Adrenal gland (tissue), 19 donors: ENCODE measurements around the gene OGT. TPM values are rescaled to one million over a fixed set of nuclear protein-coding genes. Genes with fewer than 3 reads are reported as not detected.

Experiments used
- DNase-seq, 7 donors: peaks; one replicate each; pipeline ENCODE4 v3.0.0-alpha.2; 2019 to 2020
- H3K27ac ChIP-seq, 5 donors: fragments of 200-600 bp; sonication (generic) in 4 of 5; 1 replicate in 3 of 5; 2 replicates in 2 of 5; pipeline versions ENCODE4 v1.5.1 to v1.8.0; 2016 to 2020; ENCODE audit warnings: mild to moderate bottlenecking in 1 of 5
- H3K27me3 ChIP-seq: fragments of 200-600 bp; 2 replicates; pipeline ENCODE4 v1.8.0; 2021
- H3K36me3 ChIP-seq, 2 donors: fragments of 200-600 bp; replicated peaks in 1 of 2; 1 replicate in 1 of 2; 2 replicates in 1 of 2; pipeline versions ENCODE4 v1.5.1 to v1.8.0; 2018 to 2022
- H3K4me1 ChIP-seq, 2 donors: fragments of 200-600 bp; replicated peaks in 1 of 2; 1 replicate in 1 of 2; 2 replicates in 1 of 2; pipeline versions ENCODE4 v1.5.1 to v1.8.0; 2018 to 2021
- H3K4me3 ChIP-seq, 4 donors: fragments of 200-600 bp; sonication (generic) in 3 of 4; one replicate each; pipeline ENCODE4 v1.5.1; 2016 to 2018
- H3K9me3 ChIP-seq, 3 donors: fragments of 200-600 bp; sonication (generic) in 1 of 3; replicated peaks in 1 of 3; 1 replicate in 2 of 3; 2 replicates in 1 of 3; pipeline versions ENCODE4 v1.5.1 to v1.8.0; 2016 to 2021
- POLR2A ChIP-seq, 2 donors: fragments of 450-650 bp; IDR thresholded peaks; one replicate each; pipeline ENCODE4 v1.6.1; 2017; ENCODE audit warnings: antibody characterized with exemption in 2 of 2, mild to moderate bottlenecking in 2 of 2, moderate library complexity in 1 of 2
- WGBS, 4 donors: extraction: QIAGEN DNeasy Blood & Tissue Kit in 2 of 4; methylation state at CpG; one replicate each; pipeline versions ENCODE4 v1.1.5 to v1.1.7; 2013 to 2017; 5-methylcytosine and 5-hydroxymethylcytosine counted together
- intact Hi-C, 2 donors: fragments of 100-400 bp; cut with DNase I; formaldehyde crosslinking; loops; one replicate each; pipeline versions ENCODE4 v1.14.1 to v1.15.0; 2022 to 2023
- long read RNA-seq, 10 donors: library from polyadenylated mRNA in 3 of 10; unstranded in 2 of 10; stranded (forward) in 1 of 10; transcript quantifications; one replicate each; pipeline ENCODE4 v2.0.0 and lab custom pipeline, GENCODE V29; 2021 to 2026
- polyA plus RNA-seq, 3 donors: library from polyadenylated mRNA; stranded (reverse); fragments of 200-250 nt in 2 of 3; fragments of 350-450 nt in 1 of 3; fragmentation: Illumina TruSeq in 1 of 3; extraction: RNeasy Lipid Tissue Mini Kit (QIAGEN cat#74804) in 1 of 3; gene quantifications; one replicate each; pipeline ENCODE4 v1.2.3, GENCODE V29; 2013 to 2014
- total RNA-seq, 9 donors: library from RNA; depleted of rRNA in 4 of 9; stranded (reverse); fragments of >200 nt in 4 of 9; fragments of 120-200 nt in 1 of 9; fragmentation: NEBNext Ultra II Directional in 1 of 9; extraction: Animal tissue kit (Norgen Biotek cat#: 25700) in 1 of 9; gene quantifications; one replicate each; pipeline versions ENCODE4 v1.1.0 to v1.2.4, GENCODE V29; 2013 to 2023
- TF ChIP-seq, protein P1 (sequence below), 6 experiments: fragments of 450-650 bp in 4 of 6; fragments of 200-600 bp in 2 of 6; sonication (generic) in 1 of 6; IDR thresholded peaks; 1 replicate in 5 of 6; 2 replicates in 1 of 6; pipeline versions ENCODE4 v1.5.1 to v1.8.0; 2016 to 2021; ENCODE audit warnings: antibody characterized with exemption in 6 of 6, mild to moderate bottlenecking in 2 of 6, moderate library complexity in 1 of 6
- donor health status: healthy with polysubstance abuse.
- donor health status: Bipolar disorder and iron deficiency.
- donor health status: DM: yes; HTN: yes; CAD: no.
- donor health status: DM: no; HTN: no; CAD: no.
- donor health status: DM: no; HTN: no; CAD: no.
- donor health status: DM: yes; HTN: yes; CAD: no.

The OGT gene
- total RNA-seq (100 to 1,000 TPM in 6 of 9 donors, 10 to 100 TPM in 3; 38.0 to 164 (median 104) TPM), polyA plus RNA-seq (100 to 1,000 TPM in 1 of 3 donors, 10 to 100 TPM in 2; 38.6 to 127 (median 77.0) TPM)
- long read RNA-seq, donor 1, partial matches to known transcripts: 32 of 32 reads
- long read RNA-seq, donor 1, other reads (novel, unspliced or antisense): 0 of 32 reads
- long read RNA-seq, donor 2, full-length matches to known transcripts: 1 of 36 reads
- long read RNA-seq, donor 2, partial matches to known transcripts: 35 of 36 reads
- long read RNA-seq, donor 2, other reads (novel, unspliced or antisense): 0 of 36 reads
- long read RNA-seq, donor 3, full-length matches to known transcripts: 3 of 45 reads
- long read RNA-seq, donor 3, partial matches to known transcripts: 42 of 45 reads
- long read RNA-seq, donor 3, other reads (novel, unspliced or antisense): 0 of 45 reads
- long read RNA-seq, donor 4, full-length matches to known transcripts: 1 of 6 reads
- long read RNA-seq, donor 4, partial matches to known transcripts: 1 of 6 reads
- long read RNA-seq, donor 4, other reads (novel, unspliced or antisense): 4 of 6 reads
- long read RNA-seq, donor 5, full-length matches to known transcripts: 13 of 22 reads
- long read RNA-seq, donor 5, partial matches to known transcripts: 6 of 22 reads
- long read RNA-seq, donor 5, other reads (novel, unspliced or antisense): 3 of 22 reads
- long read RNA-seq, donor 6, full-length matches to known transcripts: 2 of 14 reads
- long read RNA-seq, donor 6, partial matches to known transcripts: 5 of 14 reads
- long read RNA-seq, donor 6, other reads (novel, unspliced or antisense): 7 of 14 reads
- long read RNA-seq, donor 7, partial matches to known transcripts: 7 of 7 reads
- long read RNA-seq, donor 7, other reads (novel, unspliced or antisense): 0 of 7 reads
- long read RNA-seq, donor 8, full-length matches to known transcripts: 4 of 29 reads
- long read RNA-seq, donor 8, partial matches to known transcripts: 25 of 29 reads
- long read RNA-seq, donor 8, other reads (novel, unspliced or antisense): 0 of 29 reads
- long read RNA-seq, donor 9, partial matches to known transcripts: 21 of 23 reads
- long read RNA-seq, donor 9, other reads (novel, unspliced or antisense): 0 of 23 reads
- long read RNA-seq, donor 10, partial matches to known transcripts: 9 of 9 reads
- long read RNA-seq, donor 10, other reads (novel, unspliced or antisense): 0 of 9 reads

DNA sequence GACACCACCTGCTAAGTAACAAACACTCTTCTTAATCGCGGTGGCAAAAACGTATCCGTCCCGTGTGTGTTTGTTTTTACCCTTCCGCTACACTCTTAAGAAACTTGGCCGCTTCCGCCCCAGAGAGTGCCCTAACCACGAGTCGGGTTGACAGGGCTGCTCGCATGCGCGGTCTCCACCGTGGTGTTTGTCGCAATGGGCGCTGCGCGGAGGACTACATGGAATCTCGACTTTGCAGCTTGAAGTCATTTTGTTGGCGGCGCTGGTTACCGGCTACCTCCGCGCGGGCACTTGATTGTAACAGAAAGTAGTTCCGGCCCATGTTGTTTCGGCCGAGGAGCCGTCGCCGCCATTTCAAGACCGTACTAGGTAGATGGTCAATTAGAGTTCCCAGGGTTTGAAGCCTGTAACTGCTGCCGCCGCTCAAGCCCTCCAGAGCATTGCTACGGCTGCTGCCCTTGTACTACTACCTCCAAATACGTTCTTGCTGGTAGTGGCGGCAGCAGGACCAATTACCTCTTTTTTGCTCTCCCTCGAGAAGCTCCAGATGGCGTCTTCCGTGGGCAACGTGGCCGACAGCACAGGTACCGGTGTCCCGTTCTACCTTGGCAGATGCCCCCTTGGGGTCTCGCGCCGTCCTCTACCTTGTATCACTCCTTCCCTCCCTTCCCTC, at the start of gene OGT:
Gene OGT, plus strand, starts transcription at position 352 of the 673 bp plus-strand sequence. Its CDS starts 196 bp downstream, at position 548.
- peak within 1 kb of the TSS; percentile 72 to 90 (median 87) for H3K27ac ChIP-seq
- 0 to 50% (median 13%) methylated on average over 28 to 47 of the region's 47 CpGs for WGBS, 4 donors
- peak; percentile 92 to 98 (median 96) for DNase-seq
- TF ChIP-seq POLR2A (IDR thresholded peaks at IDR 0.05): peak; percentile 61 to 83
- TF ChIP-seq, protein P1, sequence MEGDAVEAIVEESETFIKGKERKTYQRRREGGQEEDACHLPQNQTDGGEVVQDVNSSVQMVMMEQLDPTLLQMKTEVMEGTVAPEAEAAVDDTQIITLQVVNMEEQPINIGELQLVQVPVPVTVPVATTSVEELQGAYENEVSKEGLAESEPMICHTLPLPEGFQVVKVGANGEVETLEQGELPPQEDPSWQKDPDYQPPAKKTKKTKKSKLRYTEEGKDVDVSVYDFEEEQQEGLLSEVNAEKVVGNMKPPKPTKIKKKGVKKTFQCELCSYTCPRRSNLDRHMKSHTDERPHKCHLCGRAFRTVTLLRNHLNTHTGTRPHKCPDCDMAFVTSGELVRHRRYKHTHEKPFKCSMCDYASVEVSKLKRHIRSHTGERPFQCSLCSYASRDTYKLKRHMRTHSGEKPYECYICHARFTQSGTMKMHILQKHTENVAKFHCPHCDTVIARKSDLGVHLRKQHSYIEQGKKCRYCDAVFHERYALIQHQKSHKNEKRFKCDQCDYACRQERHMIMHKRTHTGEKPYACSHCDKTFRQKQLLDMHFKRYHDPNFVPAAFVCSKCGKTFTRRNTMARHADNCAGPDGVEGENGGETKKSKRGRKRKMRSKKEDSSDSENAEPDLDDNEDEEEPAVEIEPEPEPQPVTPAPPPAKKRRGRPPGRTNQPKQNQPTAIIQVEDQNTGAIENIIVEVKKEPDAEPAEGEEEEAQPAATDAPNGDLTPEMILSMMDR (IDR thresholded peaks at IDR 0.05): no peak
- peaks cover 7 to 13% of the 10 kb centered on the region in 2 donors for H3K4me1 ChIP-seq
- H3K36me3 ChIP-seq: no peaks in the 10 kb centered on the region
- no peaks in the 10 kb centered on the region for H3K9me3 ChIP-seq
- peak within 1 kb of the TSS; percentile 35 to 87 (median 66) for H3K4me3 ChIP-seq
- intact Hi-C loops: no loop called here
- H3K27me3 ChIP-seq: no peaks in the 10 kb centered on the region

DNA sequence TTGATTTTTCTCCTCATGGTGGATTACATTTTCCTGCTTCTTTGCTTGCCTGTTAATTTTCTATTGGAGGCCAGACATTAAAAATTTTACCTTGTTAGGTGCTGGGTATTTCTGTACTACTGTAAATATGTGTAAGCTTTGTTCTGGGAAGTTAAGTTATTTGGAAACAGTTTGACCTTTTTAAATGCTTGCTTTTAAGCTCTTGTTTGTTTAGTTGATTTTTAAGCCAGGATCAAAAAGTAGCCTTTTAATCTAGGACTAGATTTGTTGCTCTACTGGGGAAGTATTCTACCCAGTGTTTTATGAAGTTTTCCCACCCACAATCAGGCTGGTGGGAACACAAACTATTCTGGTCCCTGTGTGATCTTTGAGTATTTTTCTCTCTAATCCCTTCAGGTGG, 45.1 kb upstream of the OGT start:
- H3K36me3 ChIP-seq: no peaks in the 10 kb centered on the region
- intact Hi-C loops: no loop called here
- no peak overlapping the region for H3K27ac ChIP-seq
- no peaks in the 10 kb centered on the region for H3K4me1 ChIP-seq
- no peak for DNase-seq
- no peaks in the 10 kb centered on the region for H3K9me3 ChIP-seq
- no peak overlapping the region for H3K4me3 ChIP-seq
- TF ChIP-seq, protein P1 (IDR thresholded peaks at IDR 0.05): no peak
- no peaks in the 10 kb centered on the region for H3K27me3 ChIP-seq

DNA sequence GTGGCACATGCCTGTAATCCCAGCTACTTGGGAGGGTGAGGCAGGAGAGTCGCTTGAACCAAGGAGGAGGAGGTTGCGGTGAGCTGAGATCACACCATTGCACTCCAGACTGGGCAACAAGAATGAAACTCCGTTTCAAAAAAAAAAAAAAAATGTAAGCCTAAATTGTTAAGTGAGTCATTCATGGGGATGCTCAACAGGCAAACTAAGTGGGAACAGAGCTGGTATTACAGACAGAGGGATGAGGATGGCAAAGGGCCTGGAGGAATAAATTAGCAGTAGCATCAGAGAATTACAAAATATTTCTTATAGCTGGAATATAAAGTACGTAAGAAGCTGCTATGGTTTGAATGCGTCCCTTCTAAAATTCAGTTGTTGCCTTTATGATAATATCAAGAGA, 43.4 kb upstream of the OGT start:
- Histone ChIP-seq H3K27ac (no peak overlapping the region), H3K27me3 (no peaks in the 10 kb centered on the region), H3K4me3 (no peak overlapping the region), H3K9me3 (no peaks in the 10 kb centered on the region), H3K4me1 (no peaks in the 10 kb centered on the region), H3K36me3 (no peaks in the 10 kb centered on the region)
- intact Hi-C loops: no loop called here
- 68 to 93% (median 85%) methylated on average over 5 of the region's 5 CpGs for WGBS, 4 donors
- TF ChIP-seq, protein P1 (IDR thresholded peaks at IDR 0.05): no peak
- no peak for DNase-seq
